ENCODE measurements around the gene KLC1.

KLC1 gene

GRCh38 chr14:103641161-103641560, 12.2 kb downstream of the KLC1 start:
- TF ChIP-seq, protein P1, sequence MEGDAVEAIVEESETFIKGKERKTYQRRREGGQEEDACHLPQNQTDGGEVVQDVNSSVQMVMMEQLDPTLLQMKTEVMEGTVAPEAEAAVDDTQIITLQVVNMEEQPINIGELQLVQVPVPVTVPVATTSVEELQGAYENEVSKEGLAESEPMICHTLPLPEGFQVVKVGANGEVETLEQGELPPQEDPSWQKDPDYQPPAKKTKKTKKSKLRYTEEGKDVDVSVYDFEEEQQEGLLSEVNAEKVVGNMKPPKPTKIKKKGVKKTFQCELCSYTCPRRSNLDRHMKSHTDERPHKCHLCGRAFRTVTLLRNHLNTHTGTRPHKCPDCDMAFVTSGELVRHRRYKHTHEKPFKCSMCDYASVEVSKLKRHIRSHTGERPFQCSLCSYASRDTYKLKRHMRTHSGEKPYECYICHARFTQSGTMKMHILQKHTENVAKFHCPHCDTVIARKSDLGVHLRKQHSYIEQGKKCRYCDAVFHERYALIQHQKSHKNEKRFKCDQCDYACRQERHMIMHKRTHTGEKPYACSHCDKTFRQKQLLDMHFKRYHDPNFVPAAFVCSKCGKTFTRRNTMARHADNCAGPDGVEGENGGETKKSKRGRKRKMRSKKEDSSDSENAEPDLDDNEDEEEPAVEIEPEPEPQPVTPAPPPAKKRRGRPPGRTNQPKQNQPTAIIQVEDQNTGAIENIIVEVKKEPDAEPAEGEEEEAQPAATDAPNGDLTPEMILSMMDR (IDR thresholded peaks at IDR 0.05), result no peak

GRCh38 chr14:103646189-103646588, 17.2 kb downstream of the KLC1 start:
- TF ChIP-seq, protein P1 (IDR thresholded peaks at IDR 0.05), result no peak

GRCh38 chr14:103649001-103649400, 20.0 kb downstream of the KLC1 start:
- TF ChIP-seq, protein P1 (IDR thresholded peaks at IDR 0.05), result no peak

DNA sequence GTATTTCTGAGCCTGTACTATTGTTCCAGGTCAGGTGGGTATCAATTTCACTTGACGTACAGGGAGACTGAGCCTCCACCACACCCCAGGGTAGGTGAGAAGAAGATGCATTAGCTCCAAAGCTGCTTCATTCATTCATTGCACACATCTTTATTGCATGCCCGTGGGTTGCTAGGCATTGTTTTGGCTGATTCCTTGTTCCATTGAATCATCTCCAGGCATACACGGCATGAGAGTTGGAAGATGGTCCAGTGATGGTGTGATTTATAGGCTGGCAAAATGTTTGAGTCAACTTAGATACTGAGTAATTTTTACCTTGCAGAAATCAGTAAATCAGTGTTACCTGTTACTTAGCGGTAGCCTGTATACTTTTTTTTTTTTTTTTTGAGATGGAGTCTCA, 21.2 kb downstream of the KLC1 start:
- TF ChIP-seq, protein P1 (IDR thresholded peaks at IDR 0.05), result no peak

DNA sequence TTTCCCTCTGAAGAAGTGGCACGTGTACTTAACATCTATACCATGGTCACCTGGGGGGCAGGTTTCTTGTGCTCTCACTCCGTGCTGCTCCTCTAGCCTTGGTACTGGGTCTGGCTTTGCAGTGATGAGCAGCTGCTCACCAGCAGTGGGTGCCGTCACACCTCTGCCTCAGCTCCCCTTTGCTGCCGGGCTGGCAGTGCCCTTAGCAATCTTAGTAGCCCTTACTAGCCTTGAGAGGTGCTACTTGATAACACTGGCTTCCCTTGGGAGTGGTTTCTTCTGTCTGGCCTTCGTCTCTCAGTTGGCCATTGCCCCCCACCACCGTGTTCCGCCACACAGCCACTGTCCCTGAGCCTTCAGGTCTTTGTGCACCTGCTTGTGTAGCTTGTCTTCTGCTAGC, 22.6 kb downstream of the KLC1 start:
- TF ChIP-seq, protein P1 (IDR thresholded peaks at IDR 0.05), result no peak

DNA sequence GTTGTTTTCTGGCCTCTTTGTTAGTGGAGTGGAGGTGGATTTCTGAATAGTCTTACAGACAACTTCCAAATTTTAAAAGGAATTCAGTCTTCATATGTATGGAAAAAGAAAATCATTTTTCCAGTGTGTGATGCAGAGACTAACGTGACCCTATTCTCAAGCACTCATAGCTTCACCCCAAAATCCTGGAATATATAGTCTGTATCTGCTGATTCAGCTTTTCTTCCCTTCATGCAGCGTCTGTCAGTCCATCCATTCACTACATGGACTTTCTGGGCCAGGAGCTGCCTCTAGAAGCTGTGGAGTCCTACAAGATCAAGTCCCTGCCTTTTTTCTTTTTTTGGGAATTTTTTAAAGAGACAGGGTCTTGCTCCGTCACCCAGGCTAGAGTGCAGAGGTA, 23.8 kb downstream of the KLC1 start:
- TF ChIP-seq, protein P1 (IDR thresholded peaks at IDR 0.05), result no peak

- TF ChIP-seq, protein P1 (IDR thresholded peaks at IDR 0.05), result no peak
Measured at GRCh38 chr14:103653805-103654204, 24.8 kb downstream of the KLC1 start.

GRCh38 chr14:103654619-103655018, 25.6 kb downstream of the KLC1 start:
- TF ChIP-seq, protein P1 (IDR thresholded peaks at IDR 0.05), result no peak

Data from LNCAP (cell line).